Glomerular visceral epithelial cell (primary cell): ENCODE data around the gene GORASP2.

ENCODE experiments used
- DNase-seq: peaks from one replicate; pipeline ENCODE4 v3.0.0-alpha.2; 2016; ENCODE audit errors: extremely low spot score

The GORASP2 gene

DNA sequence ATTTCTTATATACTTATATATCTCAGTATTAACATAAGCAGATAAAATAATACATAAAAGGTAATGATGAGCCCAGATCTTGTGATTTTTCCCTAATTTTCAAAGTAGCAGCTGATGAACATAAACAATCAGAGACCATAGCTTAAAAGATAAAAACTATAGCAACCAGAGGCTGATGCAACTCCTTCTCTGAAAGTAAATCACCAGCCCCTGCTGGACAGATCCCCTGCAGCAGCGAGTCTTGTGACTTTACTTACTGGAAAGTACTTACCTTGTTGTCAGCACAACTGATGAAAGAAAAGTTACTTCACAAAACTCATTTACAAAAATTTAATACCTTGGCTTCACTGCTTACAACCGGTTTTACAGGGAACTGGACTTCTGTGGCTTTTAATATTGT, 67.3 kb downstream of the GORASP2 start:
- no peak for DNase-seq

GRCh38 chr2:170997893-170998597, 69.0 kb downstream of the GORASP2 start:
- no peak for DNase-seq

GRCh38 chr2:170999654-171000053, 70.6 kb downstream of the GORASP2 start:
- DNase-seq, result no peak

GRCh38 chr2:171004363-171004762, 75.3 kb downstream of the GORASP2 start:
- no peak for DNase-seq

GRCh38 chr2:171004833-171005232, 75.8 kb downstream of the GORASP2 start:
- DNase-seq, result no peak

GRCh38 chr2:171008550-171009205, 79.6 kb downstream of the GORASP2 start:
- no peak for DNase-seq

- no peak for DNase-seq
Measured at GRCh38 chr2:171009386-171009785, 80.3 kb downstream of the GORASP2 start.

GRCh38 chr2:171013851-171014250, 84.8 kb downstream of the GORASP2 start:
- DNase-seq, result no peak

GRCh38 chr2:171016125-171016524, 87.1 kb downstream of the GORASP2 start:
- no peak for DNase-seq
